K562 (cell line): ENCODE measurements around the gene CXCL12.

Experiments
- HNRNPK ChIP-seq: fragments of 200-400 bp; formaldehyde crosslinking; IDR thresholded peaks from one replicate; pipeline ENCODE4 v1.6.1; 2018; ENCODE audit warnings: mild to moderate bottlenecking, low read depth, low read length; ENCODE audit not compliant: poor library complexity, severe bottlenecking
- ILF3 ChIP-seq: fragments of 450-650 bp; IDR thresholded peaks from 2 replicates; pipeline ENCODE4 v1.6.1; 2018; ENCODE audit warnings: antibody characterized with exemption, mild to moderate bottlenecking, moderate library complexity, borderline replicate concordance
- MIER1 ChIP-seq: fragments of 450-650 bp; IDR thresholded peaks from 2 replicates; pipeline ENCODE4 v1.6.1; 2016; ENCODE audit warnings: antibody characterized with exemption, mild to moderate bottlenecking, low read depth
- PML ChIP-seq: IDR thresholded peaks from 2 replicates; pipeline ENCODE4 v1.6.1; 2012; ENCODE audit warnings: low read length, inconsistent platforms
- POLR2A ChIP-seq: fragments of 450-650 bp; conservative IDR thresholded peaks from 2 replicates; pipeline ENCODE4 v1.6.1; 2016
- POLR2AphosphoS2 ChIP-seq: IDR thresholded peaks from 2 replicates; pipeline ENCODE4 v1.6.1; 2012; ENCODE audit warnings: low read length, improper control_type of control experiment
- RBM25 ChIP-seq: fragments of 200-400 bp; formaldehyde crosslinking; IDR thresholded peaks from 2 replicates; pipeline ENCODE4 v1.6.1; 2018; ENCODE audit warnings: low read length, low read depth, moderate library complexity; ENCODE audit not compliant: severe bottlenecking
- ZKSCAN1 ChIP-seq: fragments of 150-350 bp; IDR thresholded peaks from 2 replicates; pipeline ENCODE4 v1.6.1; 2016; ENCODE audit warnings: low read depth, low read length
- ZNF23 ChIP-seq: fragments of 250-450 bp; sonication (Bioruptor Pico); IDR thresholded peaks from 2 replicates; pipeline ENCODE4 v1.4.0; 2020; ENCODE audit warnings: mild to moderate bottlenecking
- TF ChIP-seq, protein P1 (sequence below): sonication (generic); formaldehyde crosslinking; IDR thresholded peaks from 2 replicates; pipeline ENCODE4 v1.8.1; 2023; ENCODE audit warnings: mild to moderate bottlenecking, missing genetic modification reagents
- TF ChIP-seq, protein P2 (sequence below), 3 experiments: IDR thresholded peaks in 2 of 3; conservative IDR thresholded peaks in 1 of 3; 2 replicates each; pipeline ENCODE4 v1.5.1; 2011 to 2012; ENCODE audit warnings: low read length in 3 of 3, mild to moderate bottlenecking in 3 of 3, control low read depth in 2 of 3, improper control_type of control experiment in 1 of 3, inconsistent platforms in 1 of 3, low read depth in 1 of 3, mixed read lengths in 1 of 3, moderate library complexity in 1 of 3; ENCODE audit not compliant: insufficient read depth in 2 of 3
- TF ChIP-seq, protein P3 (sequence below): sonication (generic); formaldehyde crosslinking; IDR thresholded peaks from 2 replicates; pipeline ENCODE4 v1.8.0; 2023; ENCODE audit warnings: mild to moderate bottlenecking, missing genetic modification reagents

DNA sequence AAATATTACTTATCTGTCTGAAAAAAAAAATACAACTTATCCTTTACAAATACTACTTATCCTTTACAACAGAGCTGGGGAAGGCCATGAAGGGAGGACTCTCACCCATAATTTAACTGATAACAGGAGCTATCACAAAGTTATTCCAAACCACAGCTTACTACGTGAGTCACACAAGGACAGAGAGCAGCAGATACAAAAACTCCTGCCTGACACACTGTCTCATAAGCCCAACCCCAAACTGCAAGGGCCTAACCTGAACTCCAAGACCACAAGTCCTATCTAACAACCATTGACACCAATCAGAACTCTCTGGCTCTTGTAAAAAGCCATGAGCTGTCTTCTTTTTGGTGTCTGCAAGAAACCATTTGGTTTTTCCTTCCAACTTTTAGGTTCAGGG lies 28.5 kb upstream of the CXCL12 start:
- no peak for TF ChIP-seq POLR2AphosphoS2
- TF ChIP-seq, protein P1, sequence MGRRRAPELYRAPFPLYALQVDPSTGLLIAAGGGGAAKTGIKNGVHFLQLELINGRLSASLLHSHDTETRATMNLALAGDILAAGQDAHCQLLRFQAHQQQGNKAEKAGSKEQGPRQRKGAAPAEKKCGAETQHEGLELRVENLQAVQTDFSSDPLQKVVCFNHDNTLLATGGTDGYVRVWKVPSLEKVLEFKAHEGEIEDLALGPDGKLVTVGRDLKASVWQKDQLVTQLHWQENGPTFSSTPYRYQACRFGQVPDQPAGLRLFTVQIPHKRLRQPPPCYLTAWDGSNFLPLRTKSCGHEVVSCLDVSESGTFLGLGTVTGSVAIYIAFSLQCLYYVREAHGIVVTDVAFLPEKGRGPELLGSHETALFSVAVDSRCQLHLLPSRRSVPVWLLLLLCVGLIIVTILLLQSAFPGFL (CRISPR knock-in tag) = no peak
- no peak for TF ChIP-seq RBM25
- TF ChIP-seq ZNF23 (CRISPR knock-in tag) = no peak
- TF ChIP-seq, protein P2, sequence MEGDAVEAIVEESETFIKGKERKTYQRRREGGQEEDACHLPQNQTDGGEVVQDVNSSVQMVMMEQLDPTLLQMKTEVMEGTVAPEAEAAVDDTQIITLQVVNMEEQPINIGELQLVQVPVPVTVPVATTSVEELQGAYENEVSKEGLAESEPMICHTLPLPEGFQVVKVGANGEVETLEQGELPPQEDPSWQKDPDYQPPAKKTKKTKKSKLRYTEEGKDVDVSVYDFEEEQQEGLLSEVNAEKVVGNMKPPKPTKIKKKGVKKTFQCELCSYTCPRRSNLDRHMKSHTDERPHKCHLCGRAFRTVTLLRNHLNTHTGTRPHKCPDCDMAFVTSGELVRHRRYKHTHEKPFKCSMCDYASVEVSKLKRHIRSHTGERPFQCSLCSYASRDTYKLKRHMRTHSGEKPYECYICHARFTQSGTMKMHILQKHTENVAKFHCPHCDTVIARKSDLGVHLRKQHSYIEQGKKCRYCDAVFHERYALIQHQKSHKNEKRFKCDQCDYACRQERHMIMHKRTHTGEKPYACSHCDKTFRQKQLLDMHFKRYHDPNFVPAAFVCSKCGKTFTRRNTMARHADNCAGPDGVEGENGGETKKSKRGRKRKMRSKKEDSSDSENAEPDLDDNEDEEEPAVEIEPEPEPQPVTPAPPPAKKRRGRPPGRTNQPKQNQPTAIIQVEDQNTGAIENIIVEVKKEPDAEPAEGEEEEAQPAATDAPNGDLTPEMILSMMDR (IDR thresholded peaks at IDR 0.05 in 2 of 3, conservative IDR thresholded peaks at IDR 0.05 in 1 of 3; ENCODE audit: insufficient read depth in 2 of 3, low read depth in 1 of 3, low read length in 3 of 3) = no peak
- TF ChIP-seq ZKSCAN1 = no peak
- no peak for TF ChIP-seq MIER1
- TF ChIP-seq ILF3 = no peak
- TF ChIP-seq, protein P3, sequence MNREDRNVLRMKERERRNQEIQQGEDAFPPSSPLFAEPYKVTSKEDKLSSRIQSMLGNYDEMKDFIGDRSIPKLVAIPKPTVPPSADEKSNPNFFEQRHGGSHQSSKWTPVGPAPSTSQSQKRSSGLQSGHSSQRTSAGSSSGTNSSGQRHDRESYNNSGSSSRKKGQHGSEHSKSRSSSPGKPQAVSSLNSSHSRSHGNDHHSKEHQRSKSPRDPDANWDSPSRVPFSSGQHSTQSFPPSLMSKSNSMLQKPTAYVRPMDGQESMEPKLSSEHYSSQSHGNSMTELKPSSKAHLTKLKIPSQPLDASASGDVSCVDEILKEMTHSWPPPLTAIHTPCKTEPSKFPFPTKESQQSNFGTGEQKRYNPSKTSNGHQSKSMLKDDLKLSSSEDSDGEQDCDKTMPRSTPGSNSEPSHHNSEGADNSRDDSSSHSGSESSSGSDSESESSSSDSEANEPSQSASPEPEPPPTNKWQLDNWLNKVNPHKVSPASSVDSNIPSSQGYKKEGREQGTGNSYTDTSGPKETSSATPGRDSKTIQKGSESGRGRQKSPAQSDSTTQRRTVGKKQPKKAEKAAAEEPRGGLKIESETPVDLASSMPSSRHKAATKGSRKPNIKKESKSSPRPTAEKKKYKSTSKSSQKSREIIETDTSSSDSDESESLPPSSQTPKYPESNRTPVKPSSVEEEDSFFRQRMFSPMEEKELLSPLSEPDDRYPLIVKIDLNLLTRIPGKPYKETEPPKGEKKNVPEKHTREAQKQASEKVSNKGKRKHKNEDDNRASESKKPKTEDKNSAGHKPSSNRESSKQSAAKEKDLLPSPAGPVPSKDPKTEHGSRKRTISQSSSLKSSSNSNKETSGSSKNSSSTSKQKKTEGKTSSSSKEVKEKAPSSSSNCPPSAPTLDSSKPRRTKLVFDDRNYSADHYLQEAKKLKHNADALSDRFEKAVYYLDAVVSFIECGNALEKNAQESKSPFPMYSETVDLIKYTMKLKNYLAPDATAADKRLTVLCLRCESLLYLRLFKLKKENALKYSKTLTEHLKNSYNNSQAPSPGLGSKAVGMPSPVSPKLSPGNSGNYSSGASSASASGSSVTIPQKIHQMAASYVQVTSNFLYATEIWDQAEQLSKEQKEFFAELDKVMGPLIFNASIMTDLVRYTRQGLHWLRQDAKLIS (CRISPR knock-in tag) = no peak
- TF ChIP-seq POLR2A = no peak
- no peak for TF ChIP-seq HNRNPK
- no peak for TF ChIP-seq PML
